Keratinocyte (primary cell): Measurements from ENCODE around the gene HORMAD2. TPM values are rescaled to one million over a fixed set of nuclear protein-coding genes. Genes with fewer than 3 reads are reported as not detected.

Source experiments
- DNase-seq: peaks from one replicate; pipeline ENCODE4 v3.0.0-alpha.2; 2011; ENCODE audit warnings: low read depth, missing footprints, low spot score
- FAIRE-seq: peaks from 2 replicates; lab custom pipeline; 2011; peaks lifted over from hg19 to GRCh38; lab: Jason Lieb, UNC
- H2AFZ ChIP-seq: 2 replicates; pipeline ENCODE4 v1.6.0; 2012; ENCODE audit warnings: low read length, control low read depth, inconsistent platforms; ENCODE audit not compliant: control insufficient read depth
- H3K27ac ChIP-seq: 2 replicates; pipeline ENCODE4 v1.5.1; 2011; ENCODE audit warnings: low read length; ENCODE audit not compliant: control insufficient read depth, insufficient read depth
- H3K27me3 ChIP-seq: 3 replicates; pipeline ENCODE4 v1.6.0; 2011; ENCODE audit warnings: low read length; ENCODE audit not compliant: control insufficient read depth, insufficient read depth; ENCODE audit errors: extremely low read depth
- H3K36me3 ChIP-seq, 2 experiments: 2 replicates in 1 of 2; 3 replicates in 1 of 2; pipeline ENCODE4 v1.5.1; 2011; ENCODE audit warnings: low read length in 2 of 2, mild to moderate bottlenecking in 1 of 2; ENCODE audit not compliant: control insufficient read depth in 2 of 2, insufficient read depth in 2 of 2; ENCODE audit errors: extremely low read depth in 1 of 2
- H3K4me1 ChIP-seq: 3 replicates; pipeline ENCODE4 v1.5.1; 2011; ENCODE audit warnings: low read length; ENCODE audit not compliant: control insufficient read depth, insufficient read depth; ENCODE audit errors: extremely low read depth
- H3K4me2 ChIP-seq: 3 replicates; pipeline ENCODE4 v1.6.0; 2011; ENCODE audit warnings: low read depth, low read length; ENCODE audit not compliant: control insufficient read depth, insufficient read depth; ENCODE audit errors: extremely low read depth
- H3K4me3 ChIP-seq, 3 experiments: fragments of 200-600 bp in 1 of 3; sonication (generic) in 1 of 3; 2 replicates in 2 of 3; 3 replicates in 1 of 3; pipeline ENCODE4 v1.5.1; 2011 to 2016; ENCODE audit warnings: low read length in 3 of 3, mild to moderate bottlenecking in 3 of 3, control low read depth in 2 of 3, inconsistent platforms in 1 of 3, low read depth in 1 of 3, mixed read lengths in 1 of 3, mixed run types in 1 of 3, moderate library complexity in 1 of 3; ENCODE audit not compliant: control insufficient read depth in 2 of 3, insufficient read depth in 2 of 3; ENCODE audit errors: extremely low read depth in 1 of 3
- H3K79me2 ChIP-seq: 2 replicates; pipeline ENCODE4 v1.6.0; 2012; ENCODE audit warnings: low read length; ENCODE audit not compliant: control insufficient read depth, insufficient read depth
- H3K9ac ChIP-seq: 3 replicates; pipeline ENCODE4 v1.6.0; 2011; ENCODE audit warnings: low read length; ENCODE audit not compliant: control insufficient read depth, insufficient read depth; ENCODE audit errors: extremely low read depth
- H3K9me1 ChIP-seq: 3 replicates; pipeline ENCODE4 v1.6.0; 2011; ENCODE audit warnings: low read length; ENCODE audit not compliant: control insufficient read depth, insufficient read depth; ENCODE audit errors: extremely low read depth
- H3K9me3 ChIP-seq: 2 replicates; pipeline ENCODE4 v1.5.1; 2012; ENCODE audit warnings: low read depth, low read length; ENCODE audit not compliant: control insufficient read depth
- H4K20me1 ChIP-seq: 3 replicates; pipeline ENCODE4 v1.6.0; 2011; ENCODE audit warnings: low read length; ENCODE audit not compliant: control insufficient read depth, insufficient read depth; ENCODE audit errors: extremely low read depth
- EZH2 ChIP-seq: IDR thresholded peaks from one replicate; pipeline ENCODE4 v1.6.1; 2012; ENCODE audit warnings: inconsistent platforms, mild to moderate bottlenecking, low read length, moderate library complexity
- dilution Hi-C: fragments of 300-500 bp; cut with MboI; formaldehyde crosslinking; loops from one replicate; pipeline ENCODE4 v1.7.0; 2020; ENCODE audit warnings: low sequenced_read_pairs; ENCODE audit not compliant: extremely low pct_ligation_motif_present
- polyA plus RNA-seq, 5 experiments: library from polyadenylated mRNA; depleted of rRNA in 3 of 5; stranded (reverse) in 3 of 5; stranded (forward) in 1 of 5; unstranded in 1 of 5; fragments of >200 nt; gene quantifications; 1 replicate in 1 of 5; 2 replicates in 3 of 5; 3 replicates in 1 of 5; pipeline versions ENCODE4 v1.2.1 to v1.2.3, GENCODE V29; 2011 to 2012; ENCODE audit warnings: missing spikeins in 2 of 5, low read depth in 1 of 5, low replicate concordance in 1 of 5
- TF ChIP-seq, protein P1 (sequence below), 3 experiments: IDR thresholded peaks in 1 of 3; conservative IDR thresholded peaks in 1 of 3; optimal IDR thresholded peaks in 1 of 3; 2 replicates in 2 of 3; 3 replicates in 1 of 3; pipeline versions ENCODE3 to v1.5.1; 2011; ENCODE audit warnings: low read length in 3 of 3, mild to moderate bottlenecking in 3 of 3, moderate library complexity in 2 of 3, control low read depth in 1 of 3, inconsistent platforms in 1 of 3; ENCODE audit not compliant: insufficient read depth in 2 of 3; ENCODE audit errors: extremely low read depth in 1 of 3

The HORMAD2 gene
- polyA plus RNA-seq, 1 donor (not counting 4 experiments of a cell fraction or from before 2014, with no cell fraction given), result not detected

DNA sequence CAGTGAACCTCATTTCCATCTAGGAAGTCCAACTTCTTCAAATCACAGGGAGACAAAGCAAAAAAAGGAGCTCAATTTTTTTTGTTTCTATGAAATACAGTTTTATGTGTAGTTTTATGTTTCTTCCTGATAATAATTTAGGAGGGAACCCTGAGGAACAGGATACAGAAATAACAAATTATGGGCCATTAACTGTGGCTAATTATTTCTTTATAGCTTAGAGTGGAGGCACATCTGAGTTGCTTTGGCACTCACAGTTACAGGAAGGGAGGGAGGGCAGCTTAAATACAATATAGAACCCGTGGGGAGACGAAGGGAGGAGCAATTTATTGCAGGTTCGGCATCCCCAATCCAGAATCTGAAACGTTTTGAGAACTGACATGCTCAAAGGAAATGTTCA lies 37.1 kb upstream of the HORMAD2 start:
- Histone ChIP-seq H3K79me2 (no peaks in the 10 kb centered on the region), H3K4me1 (peaks cover 27% of the 10 kb centered on the region), H4K20me1 (no peaks in the 10 kb centered on the region), H3K4me2 (no peak overlapping the region), H3K27ac (no peak overlapping the region), H3K9me3 (no peaks in the 10 kb centered on the region), H3K9ac (no peak overlapping the region), H3K36me3 (no peaks in the 10 kb centered on the region), H2AFZ (no peak overlapping the region), H3K9me1 (no peaks in the 10 kb centered on the region), H3K4me3 (no peak overlapping the region), H3K27me3 (no peaks in the 10 kb centered on the region)
- TF ChIP-seq, protein P1, sequence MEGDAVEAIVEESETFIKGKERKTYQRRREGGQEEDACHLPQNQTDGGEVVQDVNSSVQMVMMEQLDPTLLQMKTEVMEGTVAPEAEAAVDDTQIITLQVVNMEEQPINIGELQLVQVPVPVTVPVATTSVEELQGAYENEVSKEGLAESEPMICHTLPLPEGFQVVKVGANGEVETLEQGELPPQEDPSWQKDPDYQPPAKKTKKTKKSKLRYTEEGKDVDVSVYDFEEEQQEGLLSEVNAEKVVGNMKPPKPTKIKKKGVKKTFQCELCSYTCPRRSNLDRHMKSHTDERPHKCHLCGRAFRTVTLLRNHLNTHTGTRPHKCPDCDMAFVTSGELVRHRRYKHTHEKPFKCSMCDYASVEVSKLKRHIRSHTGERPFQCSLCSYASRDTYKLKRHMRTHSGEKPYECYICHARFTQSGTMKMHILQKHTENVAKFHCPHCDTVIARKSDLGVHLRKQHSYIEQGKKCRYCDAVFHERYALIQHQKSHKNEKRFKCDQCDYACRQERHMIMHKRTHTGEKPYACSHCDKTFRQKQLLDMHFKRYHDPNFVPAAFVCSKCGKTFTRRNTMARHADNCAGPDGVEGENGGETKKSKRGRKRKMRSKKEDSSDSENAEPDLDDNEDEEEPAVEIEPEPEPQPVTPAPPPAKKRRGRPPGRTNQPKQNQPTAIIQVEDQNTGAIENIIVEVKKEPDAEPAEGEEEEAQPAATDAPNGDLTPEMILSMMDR (optimal IDR thresholded peaks at IDR 0.05 in 1 of 3, IDR thresholded peaks at IDR 0.05 in 1 of 3, conservative IDR thresholded peaks at IDR 0.05 in 1 of 3; ENCODE audit: extremely low read depth in 1 of 3, insufficient read depth in 2 of 3, low read length in 3 of 3), result no peak
- TF ChIP-seq EZH2, result no peak
- no peak for DNase-seq
- FAIRE-seq, result no peak
- dilution Hi-C loops, result no loop called here

DNA sequence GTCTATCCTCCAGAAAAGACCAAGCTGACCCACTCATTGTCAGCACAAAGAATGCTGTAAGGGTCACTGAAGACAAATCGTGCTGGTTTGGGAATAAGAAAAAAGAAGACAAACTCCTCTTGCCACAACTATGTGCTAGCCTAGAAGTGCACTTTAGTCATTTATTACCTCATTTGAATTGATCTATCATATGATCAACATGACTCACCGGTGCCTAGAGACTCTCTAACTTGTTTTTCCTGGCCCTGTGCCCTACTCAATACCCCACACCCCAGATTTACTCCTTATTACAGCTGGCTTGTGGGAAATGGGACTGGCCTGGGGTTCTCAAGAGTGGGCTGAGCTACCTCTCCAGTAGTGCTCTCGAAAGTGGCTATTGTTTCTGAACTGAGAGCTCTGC lies 35.9 kb upstream of the HORMAD2 start:
- no peaks in the 10 kb centered on the region for H3K9me1 ChIP-seq
- peak; percentile 75 for FAIRE-seq
- no peaks in the 10 kb centered on the region for H3K36me3 ChIP-seq
- H3K79me2 ChIP-seq, result no peaks in the 10 kb centered on the region
- H3K9ac ChIP-seq, result no peak overlapping the region
- peak overlapping the region; percentile 23 for H3K27ac ChIP-seq
- TF ChIP-seq EZH2, result no peak
- TF ChIP-seq, protein P1 (optimal IDR thresholded peaks at IDR 0.05 in 1 of 3, IDR thresholded peaks at IDR 0.05 in 1 of 3, conservative IDR thresholded peaks at IDR 0.05 in 1 of 3; ENCODE audit: extremely low read depth in 1 of 3, insufficient read depth in 2 of 3, low read length in 3 of 3), result no peak
- H3K27me3 ChIP-seq, result no peaks in the 10 kb centered on the region
- no peak for DNase-seq
- H3K4me2 ChIP-seq, result peak overlapping the region; percentile 42
- H3K4me3 ChIP-seq, result no peak overlapping the region
- H4K20me1 ChIP-seq, result no peaks in the 10 kb centered on the region
- dilution Hi-C loops, result no loop called here
- H3K4me1 ChIP-seq, result peaks cover 20% of the 10 kb centered on the region
- no peak overlapping the region for H2AFZ ChIP-seq
- no peaks in the 10 kb centered on the region for H3K9me3 ChIP-seq
